Parathyroid adenoma (tissue), 2 donors: ENCODE results near the gene NDUFA6.

Source experiments
- H2AFZ ChIP-seq: fragments of 300-600 bp; sonication (generic); one replicate; pipeline ENCODE4 v1.7.0; 2017; ENCODE audit warnings: antibody characterized with exemption, mild to moderate bottlenecking
- H3K27ac ChIP-seq: fragments of 300-600 bp; sonication (generic); one replicate; pipeline ENCODE4 v1.7.0; 2017
- H3K27me3 ChIP-seq: fragments of 300-600 bp; sonication (generic); one replicate; pipeline ENCODE4 v1.7.0; 2017; ENCODE audit warnings: low read length; ENCODE audit not compliant: control insufficient read depth, insufficient read depth
- H3K36me3 ChIP-seq: fragments of 300-600 bp; sonication (generic); one replicate; pipeline ENCODE4 v1.7.0; 2017; ENCODE audit warnings: low read length; ENCODE audit not compliant: control insufficient read depth, insufficient read depth
- H3K4me1 ChIP-seq: fragments of 300-600 bp; sonication (generic); one replicate; pipeline ENCODE4 v1.7.0; 2017; ENCODE audit warnings: control low read depth
- H3K4me2 ChIP-seq: fragments of 300-600 bp; sonication (generic); one replicate; pipeline ENCODE4 v1.7.0; 2017; ENCODE audit warnings: low read length
- H3K4me3 ChIP-seq: fragments of 300-600 bp; sonication (generic); one replicate; pipeline ENCODE4 v1.7.0; 2017; ENCODE audit warnings: low read depth, low read length
- H3K79me2 ChIP-seq: fragments of 300-600 bp; sonication (generic); one replicate; pipeline ENCODE4 v1.7.0; 2017; ENCODE audit warnings: control low read depth
- H3K9ac ChIP-seq: fragments of 300-600 bp; sonication (generic); one replicate; pipeline ENCODE4 v1.7.0; 2017; ENCODE audit warnings: mild to moderate bottlenecking
- H3K9me3 ChIP-seq: fragments of 300-600 bp; sonication (generic); one replicate; pipeline ENCODE4 v1.7.0; 2017; ENCODE audit warnings: low read length; ENCODE audit not compliant: control insufficient read depth
- CTCF ChIP-seq: fragments of 300-600 bp; sonication (generic); IDR thresholded peaks from one replicate; pipeline ENCODE4 v1.7.0; 2017; ENCODE audit warnings: antibody characterized with exemption, mild to moderate bottlenecking
- donor health status: primary hyperparathyroidism.

The NDUFA6 gene

DNA sequence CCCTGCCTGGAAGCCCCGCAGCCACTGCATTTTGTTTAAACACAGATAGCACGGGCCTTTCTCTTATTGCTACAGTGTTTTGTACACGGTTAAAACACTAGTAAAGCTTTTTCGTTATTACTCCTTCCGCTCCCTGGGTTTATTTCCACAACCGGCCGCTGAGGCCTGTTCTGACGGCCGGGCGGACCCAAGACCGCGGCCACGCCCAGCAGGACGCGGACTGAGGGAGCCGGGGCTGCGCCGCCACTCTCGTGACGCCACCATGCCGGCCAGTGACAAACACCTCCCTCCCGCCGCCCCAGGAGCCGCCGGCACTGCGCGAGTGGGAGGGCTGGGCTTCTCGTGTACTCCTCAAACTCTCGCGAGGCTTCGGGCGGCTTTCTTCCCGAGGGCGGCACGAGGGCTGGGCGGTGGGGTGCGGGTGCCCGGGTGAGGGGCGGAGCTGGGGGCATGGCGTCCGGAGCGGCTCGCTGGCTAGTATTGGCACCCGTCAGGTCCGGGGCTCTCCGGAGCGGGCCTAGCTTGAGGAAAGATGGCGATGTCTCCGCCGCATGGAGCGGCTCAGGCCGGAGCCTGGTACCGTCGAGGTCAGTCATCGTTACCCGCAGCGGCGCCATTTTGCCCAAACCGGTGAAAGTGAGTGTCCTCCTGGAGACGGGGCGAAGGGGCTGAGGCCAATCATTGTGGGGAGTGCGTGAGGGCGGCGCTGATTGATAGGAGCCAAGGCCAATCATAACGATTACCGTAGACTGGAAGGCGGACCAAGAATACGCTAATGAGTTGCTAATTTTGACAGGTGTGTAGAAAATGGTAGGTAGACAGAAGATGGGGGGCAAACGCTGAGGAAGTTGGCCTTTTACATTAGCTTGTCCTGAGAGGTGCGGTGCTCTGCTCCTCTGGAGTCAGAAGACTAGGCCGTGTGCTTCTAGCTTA, 11.0 kb downstream of the NDUFA6 start, which contains the start of gene SMDT1:
TSS of gene SMDT1 (plus strand) at position 382 of the 933 bp plus-strand sequence. CDS start at position 451, 69 bp downstream.
- H2AFZ ChIP-seq: peak within 1 kb of the TSS; percentile 98
- H3K36me3 ChIP-seq: no peaks in the 10 kb centered on the region
- no peaks in the 10 kb centered on the region for H3K4me1 ChIP-seq
- peak within 1 kb of the TSS; percentile 98 for H3K27ac ChIP-seq
- no peaks in the 10 kb centered on the region for H3K9me3 ChIP-seq
- no peak for TF ChIP-seq CTCF
- peak within 1 kb of the TSS; percentile 90 for H3K4me2 ChIP-seq
- H3K27me3 ChIP-seq: no peaks in the 10 kb centered on the region
- H3K4me3 ChIP-seq: peak within 1 kb of the TSS; percentile 90
- peak within 1 kb of the TSS; percentile 37 for H3K9ac ChIP-seq
- peaks cover 12% of the 10 kb centered on the region for H3K79me2 ChIP-seq

DNA sequence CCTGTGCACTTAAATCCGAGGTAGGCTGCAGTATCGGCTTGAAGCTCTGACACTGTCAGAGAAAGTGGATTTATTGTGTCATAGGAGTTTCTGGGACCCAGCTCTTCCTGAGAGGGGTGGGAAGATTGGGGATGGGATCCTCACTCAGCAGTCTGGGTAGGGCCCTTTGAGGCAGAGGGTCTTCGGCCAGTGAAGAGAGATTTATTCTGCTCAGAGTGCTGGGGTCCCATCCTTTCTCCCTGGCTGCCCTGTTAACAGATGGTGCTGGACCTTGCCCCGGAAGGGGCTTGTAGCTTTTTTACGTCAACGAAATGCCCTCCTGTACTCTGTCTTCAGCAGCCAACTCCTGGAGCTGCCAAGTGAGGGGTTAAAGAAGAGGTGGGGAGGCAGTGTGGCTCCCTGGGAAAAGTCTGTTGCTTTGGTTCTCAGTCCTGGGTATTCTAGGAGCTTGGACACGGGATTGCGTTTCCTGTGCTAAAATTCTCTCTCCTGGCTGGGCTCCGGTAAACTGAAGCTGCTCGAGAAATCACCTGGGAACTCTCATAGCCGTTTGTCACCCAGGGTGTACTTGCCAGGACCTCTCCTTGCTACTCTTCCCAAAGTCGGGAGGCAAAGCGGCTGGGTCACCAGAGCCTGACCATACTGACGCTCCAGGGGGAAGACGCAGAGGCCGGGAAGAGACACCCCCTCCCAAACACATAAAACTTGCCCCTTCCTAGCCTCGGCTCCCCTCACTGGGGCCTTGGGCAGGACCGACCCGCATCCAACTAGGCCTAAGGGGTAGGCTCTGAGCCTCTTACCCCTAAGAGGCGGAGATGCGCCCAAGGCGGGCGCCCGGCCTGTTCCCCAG, 11.9 kb downstream of the NDUFA6 start:
- no peaks in the 10 kb centered on the region for H3K27me3 ChIP-seq
- no peak for TF ChIP-seq CTCF
- peaks cover 8% of the 10 kb centered on the region for H3K79me2 ChIP-seq
- no peaks in the 10 kb centered on the region for H3K9me3 ChIP-seq
- peak overlapping the region; percentile 73 for H3K4me2 ChIP-seq
- peak overlapping the region; percentile 98 for H3K27ac ChIP-seq
- H3K4me1 ChIP-seq: no peaks in the 10 kb centered on the region
- H3K9ac ChIP-seq: peak overlapping the region; percentile 37
- H3K36me3 ChIP-seq: no peaks in the 10 kb centered on the region
- H2AFZ ChIP-seq: peak overlapping the region; percentile 98
- H3K4me3 ChIP-seq: peak overlapping the region; percentile 90

DNA sequence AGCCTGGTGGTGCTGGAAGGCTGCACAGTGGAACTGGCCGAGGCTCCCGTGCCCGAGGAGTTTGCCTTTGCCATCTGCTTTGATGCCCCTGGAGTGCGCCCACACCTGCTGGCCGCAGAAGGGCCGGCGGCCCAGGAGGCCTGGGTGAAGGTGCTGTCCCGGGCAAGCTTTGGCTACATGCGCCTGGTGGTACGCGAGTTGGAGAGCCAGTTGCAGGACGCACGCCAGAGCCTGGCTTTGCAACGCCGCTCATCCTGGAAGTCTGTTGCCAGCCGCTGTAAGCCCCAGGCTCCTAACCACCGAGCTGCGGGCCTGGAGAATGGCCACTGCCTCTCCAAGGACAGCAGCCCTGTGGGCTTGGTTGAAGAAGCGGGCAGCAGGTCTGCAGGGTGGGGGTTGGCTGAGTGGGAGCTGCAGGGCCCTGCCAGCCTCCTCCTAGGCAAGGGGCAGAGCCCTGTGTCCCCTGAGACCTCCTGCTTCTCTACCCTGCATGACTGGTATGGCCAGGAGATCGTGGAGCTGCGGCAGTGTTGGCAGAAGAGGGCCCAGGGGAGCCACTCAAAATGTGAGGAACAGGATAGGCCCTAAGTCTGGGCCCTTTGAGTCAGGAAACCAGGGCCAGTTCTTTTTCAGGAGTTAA, 13.0 kb downstream of the NDUFA6 start:
- Histone ChIP-seq H3K4me1 (no peaks in the 10 kb centered on the region), H3K79me2 (peaks cover under 1% of the 10 kb centered on the region), H3K4me2 (no peak overlapping the region), H3K36me3 (no peaks in the 10 kb centered on the region), H3K27me3 (no peaks in the 10 kb centered on the region), H3K4me3 (no peak overlapping the region), H3K9ac (no peak overlapping the region), H3K27ac (no peak overlapping the region), H3K9me3 (no peaks in the 10 kb centered on the region), H2AFZ (no peak overlapping the region)
- no peak for TF ChIP-seq CTCF

DNA sequence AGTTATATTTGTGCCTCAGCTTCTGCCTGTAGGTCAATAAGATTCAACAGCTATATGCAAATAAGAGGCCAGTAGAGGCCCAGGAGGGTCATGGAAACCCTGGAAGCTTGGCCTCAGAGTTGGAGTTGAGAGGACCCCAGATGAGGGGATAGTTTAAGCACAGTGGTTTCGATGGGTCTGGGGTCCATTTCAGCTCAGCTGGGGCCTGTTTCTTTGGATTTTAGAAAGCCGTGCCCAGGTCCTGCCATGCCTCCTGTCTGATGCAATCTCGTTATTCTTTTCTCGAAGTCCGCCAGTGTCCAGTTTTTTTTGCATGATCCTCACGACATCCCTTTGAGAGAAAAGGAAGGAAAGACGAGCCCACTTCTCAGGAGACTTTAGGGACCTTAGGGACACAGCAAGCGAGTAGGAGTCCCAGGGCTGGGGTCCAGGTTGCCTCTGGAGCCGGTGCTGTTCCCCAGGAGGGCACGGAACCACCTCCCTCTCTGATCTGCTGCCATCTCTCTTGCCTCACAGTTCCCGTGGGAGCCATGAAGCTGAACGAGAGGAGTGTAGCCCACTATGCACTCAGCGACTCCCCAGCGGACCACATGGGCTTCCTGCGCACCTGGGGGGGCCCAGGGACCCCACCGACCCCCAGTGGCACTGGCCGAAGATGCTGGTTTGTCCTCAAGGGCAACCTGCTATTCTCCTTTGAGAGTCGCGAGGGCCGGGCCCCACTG, 13.6 kb downstream of the NDUFA6 start:
- Histone ChIP-seq H3K79me2 (no peaks in the 10 kb centered on the region), H3K27ac (no peak overlapping the region), H3K4me3 (no peak overlapping the region), H3K36me3 (no peaks in the 10 kb centered on the region), H3K9ac (no peak overlapping the region), H3K27me3 (no peaks in the 10 kb centered on the region), H3K9me3 (no peaks in the 10 kb centered on the region), H3K4me1 (no peaks in the 10 kb centered on the region), H3K4me2 (no peak overlapping the region), H2AFZ (no peak overlapping the region)
- TF ChIP-seq CTCF: no peak
